ENCODE results near the gene RNF157.

RNF157 gene

GRCh38 chr17:76139801-76140660 is 100.3 kb downstream of the RNF157 start:
- no peak for DNase-seq (ENCODE audit: low spot score)

GRCh38 chr17:76138896-76139752 is 101.2 kb downstream of the RNF157 start:
- no peak for DNase-seq (ENCODE audit: low spot score)

GRCh38 chr17:76138234-76138895 is 101.9 kb downstream of the RNF157 start:
- no peak for DNase-seq (ENCODE audit: low spot score)

DNA sequence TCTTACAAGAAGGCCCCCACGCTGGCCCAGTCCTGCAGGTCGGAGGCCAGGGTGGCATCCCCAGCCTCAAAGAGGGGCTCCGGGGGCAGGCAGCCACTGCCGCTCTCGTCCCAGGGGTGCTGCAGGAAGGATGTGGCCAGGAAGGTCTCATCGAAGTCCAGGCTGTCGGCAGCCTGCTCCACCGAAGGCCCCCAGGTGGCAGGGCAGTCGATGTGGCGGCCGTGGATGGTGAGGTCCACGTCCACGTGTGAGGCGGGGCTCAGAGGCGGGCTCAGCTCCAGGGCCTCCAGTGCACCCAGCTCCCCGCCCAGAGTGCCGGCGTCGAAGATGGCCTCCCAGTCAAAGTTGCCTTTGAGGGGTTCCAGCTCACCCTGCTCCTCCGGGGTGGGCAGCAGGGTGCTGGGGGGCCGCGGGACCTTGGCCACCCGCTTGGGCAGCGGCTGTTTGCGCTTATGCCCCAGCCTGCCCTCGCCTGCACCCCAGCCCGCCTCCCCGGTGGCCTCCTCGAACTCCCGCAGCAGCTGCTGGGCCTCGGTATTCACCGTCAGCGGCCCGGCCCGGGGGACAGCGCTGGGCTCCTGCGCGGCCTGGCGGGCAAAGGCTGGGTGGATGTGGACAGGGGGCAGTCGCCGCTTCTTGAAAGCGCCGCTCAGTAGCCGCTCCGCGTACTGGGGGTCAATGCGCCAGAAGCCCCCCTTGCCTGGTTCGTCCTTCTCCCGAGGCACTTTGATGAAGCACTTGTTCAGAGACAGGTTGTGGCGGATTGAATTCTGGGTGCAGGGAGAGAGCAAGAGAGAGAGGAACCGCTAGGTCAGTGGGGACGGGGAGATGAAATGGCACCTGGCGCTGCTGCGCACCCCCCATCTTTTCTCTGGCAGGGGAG is 102.7 kb downstream of the RNF157 start:
- DNase-seq (ENCODE audit: low spot score), result no peak

DNA sequence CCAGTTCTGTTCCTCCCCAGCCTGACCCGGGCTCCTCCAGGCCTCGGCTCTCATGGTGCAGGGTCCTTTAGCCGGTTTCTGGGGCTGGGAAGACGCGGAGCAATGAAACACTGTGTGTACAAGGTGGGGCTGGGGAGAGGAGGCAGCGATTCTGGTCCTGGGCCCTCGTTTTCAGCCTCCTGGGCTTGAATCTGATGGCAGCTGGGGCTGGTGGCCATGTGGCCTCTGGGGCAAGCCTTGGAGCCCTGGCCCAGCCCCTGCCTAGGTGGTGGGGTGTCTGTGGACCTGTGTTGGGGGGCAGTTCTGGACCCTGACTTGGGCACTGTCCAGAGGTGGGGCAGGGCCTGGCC is 103.3 kb downstream of the RNF157 start:
- no peak for DNase-seq (ENCODE audit: low spot score)

DNA sequence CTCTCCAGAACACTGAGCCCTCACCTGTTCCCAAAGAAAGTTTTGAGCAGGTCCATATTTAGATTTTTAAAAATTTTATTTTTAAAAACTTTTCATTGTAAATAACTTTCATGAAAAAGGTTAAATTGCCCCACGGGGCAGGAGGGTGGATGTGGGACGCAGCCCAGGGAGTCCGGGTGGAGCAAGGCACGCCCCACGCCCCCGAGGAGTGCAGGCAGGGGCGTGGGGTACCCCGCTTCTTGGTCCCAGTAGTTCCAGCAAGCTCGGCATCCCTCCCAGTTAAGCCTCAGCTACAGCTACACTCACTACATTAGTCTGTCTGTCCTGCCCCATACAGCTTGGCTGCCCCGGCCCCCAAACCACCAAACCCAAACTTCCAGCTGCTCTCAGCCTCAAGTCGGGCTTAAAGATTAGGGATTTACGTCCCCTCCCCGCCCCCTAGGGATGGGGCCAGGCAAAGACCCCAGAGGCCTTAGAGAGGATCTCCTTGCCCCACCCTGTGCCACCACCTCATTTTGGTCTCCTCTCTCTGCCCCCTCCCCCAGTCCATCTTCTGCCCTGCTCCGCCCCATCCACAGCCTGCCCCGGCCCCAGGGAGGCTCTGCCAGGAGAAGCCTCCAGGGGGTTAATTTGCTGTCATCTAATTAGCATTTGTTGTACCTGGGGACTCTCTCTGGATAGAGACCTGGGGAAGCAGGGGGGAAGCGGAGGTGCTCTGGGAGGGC is 103.9 kb downstream of the RNF157 start:
- DNase-seq (ENCODE audit: low spot score), result no peak

DNA sequence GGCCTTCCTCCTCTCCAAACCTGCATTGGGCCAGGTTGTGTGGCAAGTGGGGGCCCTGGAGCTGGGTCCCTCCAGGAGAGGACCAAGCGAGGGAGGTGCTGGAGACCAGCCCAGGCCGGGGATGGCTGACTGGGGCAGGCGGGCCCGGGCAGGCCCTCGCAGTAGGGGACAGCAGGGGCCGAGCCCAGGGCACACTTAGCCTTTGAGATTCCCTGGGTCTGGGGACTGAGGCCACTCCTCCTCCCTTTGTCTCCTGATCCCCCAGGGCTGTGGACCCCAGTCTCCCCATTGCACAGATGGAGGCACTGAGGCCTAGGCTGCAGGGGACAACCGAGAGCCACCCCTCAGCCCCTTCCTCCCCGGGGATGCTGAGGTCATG is 104.5 kb downstream of the RNF157 start:
- DNase-seq (ENCODE audit: low spot score), result no peak

GRCh38 chr17:76134911-76135809 is 105.1 kb downstream of the RNF157 start:
- DNase-seq (ENCODE audit: low spot score), result no peak

GRCh38 chr17:76132574-76133338 is 107.5 kb downstream of the RNF157 start:
- DNase-seq (ENCODE audit: low spot score), result no peak

DNA sequence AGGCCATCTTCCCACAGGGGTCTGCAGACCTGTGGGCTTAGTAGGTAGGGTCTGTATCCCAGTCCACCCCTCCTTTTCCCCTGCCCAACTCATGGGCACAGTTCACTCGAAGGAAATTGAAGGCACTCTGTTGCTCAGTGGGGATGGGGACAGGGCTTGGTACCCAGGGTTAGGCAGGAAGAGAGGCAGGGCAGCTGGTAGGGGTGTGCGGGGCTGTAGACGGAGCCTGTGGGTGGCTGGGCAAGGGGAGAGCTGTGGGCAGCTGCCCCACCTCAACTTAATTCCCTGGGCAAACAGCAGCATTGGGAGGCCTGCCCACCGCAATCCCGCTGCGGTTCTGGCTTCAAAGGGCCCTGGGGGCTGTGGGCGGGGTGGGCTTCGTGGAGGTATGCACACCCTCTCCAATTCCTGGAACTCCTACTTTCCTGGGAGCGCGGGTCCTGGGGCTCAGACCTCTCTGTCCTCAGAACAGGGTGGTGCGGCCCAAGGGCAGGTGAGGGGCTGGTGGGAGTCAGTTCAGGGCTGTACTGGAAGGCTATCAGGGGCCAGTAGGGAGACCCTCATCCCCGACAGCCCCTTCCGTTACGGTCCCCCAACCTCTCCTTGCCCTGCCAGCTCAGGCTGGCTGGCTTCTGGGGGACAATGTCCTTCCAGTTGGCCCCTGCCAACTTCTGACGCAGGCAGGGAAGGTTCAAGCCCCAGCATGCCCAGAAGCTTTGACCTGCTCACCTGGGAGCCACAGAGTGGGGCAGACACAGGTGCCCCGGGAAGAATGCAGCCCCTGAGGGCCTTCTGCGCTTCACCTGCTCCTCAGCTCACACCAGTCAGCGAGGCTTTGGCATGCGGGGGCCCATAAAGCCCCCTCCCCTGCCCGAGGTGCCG is 108.4 kb downstream of the RNF157 start:
- no peak for DNase-seq (ENCODE audit: low spot score)

- DNase-seq (ENCODE audit: low spot score), result no peak
Measured at GRCh38 chr17:76131051-76131691, 109.1 kb downstream of the RNF157 start.

DNA sequence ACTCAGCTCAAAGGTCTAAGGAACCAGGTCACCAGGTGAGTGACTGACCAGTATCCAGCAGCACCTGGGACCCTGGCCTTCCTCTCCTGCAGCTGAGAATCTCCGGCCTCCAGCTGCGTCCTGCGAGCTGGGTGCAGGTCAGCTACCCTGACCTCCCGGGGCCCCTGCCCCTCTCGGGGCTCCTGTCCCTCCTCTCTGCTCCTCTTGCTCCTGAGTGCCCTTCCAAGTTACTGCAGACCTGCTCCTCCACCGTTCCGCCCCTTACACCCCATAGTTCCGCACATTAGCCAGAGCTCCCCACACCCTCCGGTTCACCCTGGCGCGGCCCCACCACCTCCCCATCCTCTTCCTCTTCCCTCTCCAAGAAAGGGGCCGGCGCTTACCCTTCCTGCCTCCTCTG is 109.8 kb downstream of the RNF157 start:
- no peak for DNase-seq (ENCODE audit: low spot score)

- DNase-seq (ENCODE audit: low spot score), result no peak
Measured at GRCh38 chr17:76125922-76126321, 114.4 kb downstream of the RNF157 start.

GRCh38 chr17:76125391-76125675 is 115.0 kb downstream of the RNF157 start:
- DNase-seq (ENCODE audit: low spot score), result no peak

DNA sequence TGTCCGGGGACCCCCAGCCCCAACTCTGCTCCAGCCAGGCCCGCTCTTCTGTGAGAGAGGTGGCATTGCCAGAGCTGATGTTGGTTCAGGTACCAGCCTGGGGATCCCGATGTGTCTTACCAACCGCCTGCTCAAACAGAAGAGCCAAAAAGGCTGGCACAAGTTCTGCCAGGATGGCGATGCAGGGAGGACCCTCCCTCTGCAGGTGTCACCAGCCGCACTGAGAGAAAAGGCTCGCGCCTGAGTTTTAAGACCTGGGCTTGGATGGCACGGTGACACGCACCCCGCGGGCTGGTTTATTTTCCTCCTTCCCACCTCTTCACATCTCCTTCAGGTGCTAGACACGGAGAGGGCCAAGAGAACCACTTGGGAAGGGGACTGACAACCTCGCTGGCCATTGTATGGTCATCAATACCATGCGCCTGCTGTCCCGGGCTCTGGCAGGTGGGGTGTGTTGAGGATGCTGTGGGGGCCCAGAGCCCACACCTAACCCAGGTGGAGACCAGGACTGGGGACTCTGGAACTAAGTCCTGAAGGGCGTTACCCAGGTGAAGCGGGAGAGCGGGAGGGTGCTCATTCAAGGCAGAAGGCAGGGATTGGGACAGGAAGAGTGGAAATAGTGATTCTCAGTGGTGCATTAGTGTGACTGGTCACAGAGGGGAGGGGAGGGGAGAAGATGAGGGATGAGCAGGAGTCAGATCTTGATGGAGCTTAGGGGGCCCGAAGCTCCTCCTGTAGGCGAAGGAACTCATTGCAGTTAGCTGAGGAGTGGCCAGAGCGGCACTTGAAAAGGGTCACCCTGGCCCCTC is 115.5 kb downstream of the RNF157 start:
- DNase-seq (ENCODE audit: low spot score), result no peak

DNA sequence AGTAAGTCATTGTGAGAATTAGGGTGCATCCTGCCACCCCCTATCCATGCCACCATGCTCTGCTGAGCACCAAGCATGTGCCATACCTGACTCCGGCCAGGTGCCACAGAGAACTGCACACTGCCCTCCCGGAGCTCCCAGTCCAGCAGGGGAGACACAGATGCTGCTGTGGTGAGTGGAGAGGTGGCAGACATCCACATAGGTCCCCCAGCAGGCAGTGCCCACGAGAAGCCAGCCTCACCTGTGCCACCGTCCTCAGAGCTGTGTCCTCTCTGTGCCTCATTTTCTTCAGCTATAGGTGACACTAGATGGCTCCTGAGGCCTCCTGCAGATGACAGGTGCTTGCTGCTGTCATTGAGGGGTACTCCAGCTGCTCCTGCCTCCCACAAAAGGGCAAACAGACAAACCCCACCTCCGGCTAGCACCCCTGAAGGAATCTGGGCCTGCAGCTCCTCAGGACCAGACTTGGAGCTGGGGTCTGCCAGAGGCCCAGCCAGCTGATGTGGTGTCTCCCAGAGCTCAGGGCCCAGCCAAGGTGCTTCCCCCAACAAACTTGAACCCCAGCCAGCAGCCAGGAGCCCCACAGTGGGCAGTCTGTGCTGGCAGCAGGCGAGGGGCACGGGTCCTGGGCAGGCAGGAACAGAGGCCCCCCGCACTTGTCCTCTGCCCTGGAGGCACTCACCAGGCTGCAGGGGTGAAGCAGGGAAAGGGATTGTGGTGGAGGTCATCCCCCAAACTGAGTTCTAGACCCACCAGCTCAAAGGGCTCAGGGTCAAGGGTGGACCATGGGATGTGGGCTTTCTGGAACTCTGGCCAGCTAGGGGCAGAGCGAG is 116.3 kb downstream of the RNF157 start:
- no peak for DNase-seq (ENCODE audit: low spot score)

All from kidney capillary endothelial cell (primary cell).